Ectodermal cell (in vitro differentiated cells): ENCODE results near the gene PPP1R16B.

Experiments
- H3K27ac ChIP-seq: 2 replicates; pipeline ENCODE4 v1.7.0; 2013; ENCODE audit warnings: mild to moderate bottlenecking, low read depth, low read length; ENCODE audit not compliant: insufficient read depth, poor library complexity, severe bottlenecking
- H3K27me3 ChIP-seq: 2 replicates; pipeline ENCODE4 v1.7.0; 2013; ENCODE audit warnings: mild to moderate bottlenecking, low read length; ENCODE audit not compliant: insufficient read depth, control insufficient read depth, poor library complexity, severe bottlenecking
- H3K36me3 ChIP-seq: one replicate; pipeline ENCODE4 v1.7.0; 2013; ENCODE audit warnings: low read length; ENCODE audit not compliant: control insufficient read depth, insufficient read depth
- H3K4me1 ChIP-seq: one replicate; pipeline ENCODE4 v1.7.0; 2013; ENCODE audit warnings: low read length; ENCODE audit not compliant: control insufficient read depth, insufficient read depth
- H3K4me3 ChIP-seq: 2 replicates; pipeline ENCODE4 v1.7.0; 2013; ENCODE audit warnings: low read depth, low read length, control low read depth; ENCODE audit not compliant: insufficient read depth
- H3K9me3 ChIP-seq: 2 replicates; pipeline ENCODE4 v1.7.0; 2013; ENCODE audit warnings: mild to moderate bottlenecking, low read length, moderate library complexity; ENCODE audit not compliant: control insufficient read depth
- WGBS, 2 experiments: methylation state at CpG; one replicate each; pipeline ENCODE4 v1.1.7; 2013; ENCODE audit warnings: missing lambda C conversion rate in 2 of 2; 5-methylcytosine and 5-hydroxymethylcytosine counted together

PPP1R16B gene

DNA sequence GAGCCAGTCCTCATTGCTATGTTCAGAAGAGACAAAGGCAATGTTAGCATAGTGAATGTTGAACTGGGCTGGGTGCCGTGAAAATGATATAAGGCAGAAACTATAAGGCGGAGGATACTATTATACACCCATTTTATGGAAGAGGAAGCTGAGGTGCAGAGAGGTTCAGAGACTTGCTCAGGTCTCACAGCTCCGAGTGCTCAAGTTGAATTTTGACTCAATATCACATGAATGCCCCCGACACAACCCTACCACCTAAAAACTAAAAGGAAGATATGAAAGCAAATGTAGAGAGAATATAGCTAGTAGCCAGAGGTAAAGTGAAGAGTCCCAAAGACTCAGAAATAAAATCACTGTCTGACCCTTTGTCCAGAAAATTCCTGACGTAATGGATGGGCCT is 56.7 kb downstream of the PPP1R16B start:
- H3K9me3 ChIP-seq: no peaks in the 10 kb centered on the region
- 94 to 98% methylated on average over 4 of the region's 5 CpGs for WGBS, 2 experiments
- H3K4me3 ChIP-seq: no peak overlapping the region
- no peaks in the 10 kb centered on the region for H3K36me3 ChIP-seq
- no peak overlapping the region for H3K27ac ChIP-seq
- no peaks in the 10 kb centered on the region for H3K4me1 ChIP-seq
- no peaks in the 10 kb centered on the region for H3K27me3 ChIP-seq

DNA sequence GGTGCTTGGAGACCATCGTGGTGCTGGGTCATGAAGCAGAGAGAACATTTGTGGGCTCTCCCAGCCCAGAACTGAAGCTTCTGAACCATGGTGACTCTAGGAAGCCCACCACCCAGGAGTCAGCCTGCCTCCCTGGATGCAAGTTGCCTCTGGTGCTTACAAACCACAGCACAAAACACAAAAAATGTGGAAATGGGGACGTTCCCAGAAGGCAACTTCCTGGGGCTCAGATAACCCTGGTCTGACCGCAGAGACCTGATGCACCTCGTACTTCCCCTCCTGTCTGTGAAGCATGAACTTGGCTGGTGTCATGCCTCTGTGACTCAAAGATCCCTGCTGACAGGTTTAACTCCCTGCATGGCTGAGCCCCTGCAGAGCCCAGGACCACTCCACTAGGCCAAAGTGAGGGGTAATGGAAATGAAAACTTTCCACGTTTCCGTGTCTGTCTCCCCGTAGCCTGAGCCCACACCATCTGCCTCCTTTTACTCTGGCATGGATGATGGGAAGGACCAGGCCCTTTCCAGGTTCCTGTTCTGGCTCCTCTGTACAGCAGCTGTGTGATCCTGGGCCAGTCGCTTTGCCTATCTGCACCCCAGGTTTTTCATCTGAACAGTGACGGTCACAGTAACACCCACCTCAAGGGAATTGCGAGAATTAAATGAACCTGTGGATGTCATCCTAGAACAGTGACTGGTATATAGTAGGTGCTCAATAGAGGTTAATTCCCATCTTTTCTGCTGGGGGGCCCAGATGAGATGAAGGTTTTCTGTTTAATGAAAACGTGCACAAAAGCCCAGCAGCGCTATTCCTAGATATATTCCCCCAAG is 57.7 kb downstream of the PPP1R16B start:
- WGBS, 2 experiments: 79 to 85% methylated on average over 12 of the region's 12 CpGs
- Histone ChIP-seq H3K4me3 (no peak overlapping the region), H3K36me3 (no peaks in the 10 kb centered on the region), H3K27me3 (no peaks in the 10 kb centered on the region), H3K9me3 (no peaks in the 10 kb centered on the region), H3K4me1 (no peaks in the 10 kb centered on the region), H3K27ac (no peak overlapping the region)

DNA sequence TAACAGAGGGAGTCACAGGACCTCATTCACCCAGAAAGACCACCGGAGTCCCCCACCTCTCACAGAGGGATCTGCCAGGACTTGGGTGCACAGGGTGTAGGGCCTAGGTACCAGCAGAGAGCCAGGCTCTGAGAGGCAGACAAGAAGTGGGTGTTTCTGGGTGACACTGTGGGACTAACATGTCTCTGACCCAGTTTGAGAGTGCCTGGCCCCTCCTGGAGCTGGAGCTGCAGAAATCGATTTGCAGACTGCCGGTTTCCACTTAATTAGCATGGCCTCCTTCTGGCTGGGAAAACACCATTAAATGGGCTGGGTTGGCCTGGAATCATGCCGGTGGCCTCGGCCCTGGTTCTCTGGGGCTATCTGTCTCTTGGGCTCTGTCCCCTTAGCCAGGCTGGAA is 59.2 kb downstream of the PPP1R16B start:
- H3K9me3 ChIP-seq: no peaks in the 10 kb centered on the region
- 79 to 82% methylated on average over 5 of the region's 5 CpGs for WGBS, 2 experiments
- H3K27me3 ChIP-seq: no peaks in the 10 kb centered on the region
- no peaks in the 10 kb centered on the region for H3K4me1 ChIP-seq
- H3K27ac ChIP-seq: no peak overlapping the region
- no peaks in the 10 kb centered on the region for H3K36me3 ChIP-seq
- H3K4me3 ChIP-seq: no peak overlapping the region

DNA sequence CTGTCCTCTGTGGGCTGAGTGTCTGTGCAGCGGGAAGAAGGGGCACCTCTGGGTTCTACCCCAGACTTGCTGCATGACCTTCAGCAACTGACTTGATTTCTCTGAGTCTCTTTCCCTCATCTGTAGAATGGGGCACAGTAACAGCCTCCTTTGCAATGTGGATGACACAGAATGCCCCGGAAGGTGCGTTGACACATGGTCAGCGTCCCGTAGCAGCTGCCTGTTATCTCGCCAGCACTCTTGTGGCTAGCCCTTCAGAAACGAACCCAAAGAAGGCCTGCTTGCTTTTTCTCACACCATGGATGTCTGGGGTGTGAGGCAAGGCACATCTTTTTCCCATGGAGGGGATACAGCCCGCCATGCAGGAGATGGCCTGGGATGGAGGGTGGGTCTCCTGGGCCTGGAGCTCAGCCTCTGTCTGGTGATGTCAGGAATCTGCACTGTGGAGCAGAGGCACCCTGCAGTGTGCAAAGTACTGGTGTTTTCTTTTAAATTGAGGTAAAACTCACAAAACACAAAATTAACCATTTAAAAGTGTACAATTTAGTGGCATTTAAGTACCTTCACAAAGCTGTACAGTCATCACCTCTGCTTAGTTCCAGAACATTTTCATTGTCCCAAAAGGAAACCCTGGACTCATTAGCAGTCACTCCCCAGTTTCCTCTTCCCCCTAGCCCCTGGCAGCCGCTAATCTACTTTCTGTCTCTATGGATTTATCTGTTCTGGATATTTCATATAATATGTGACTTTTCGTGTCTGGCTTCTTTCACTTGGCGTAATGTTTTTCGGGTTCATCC is 61.0 kb downstream of the PPP1R16B start:
- H3K36me3 ChIP-seq: no peaks in the 10 kb centered on the region
- no peak overlapping the region for H3K27ac ChIP-seq
- no peak overlapping the region for H3K4me3 ChIP-seq
- no peaks in the 10 kb centered on the region for H3K9me3 ChIP-seq
- H3K27me3 ChIP-seq: no peaks in the 10 kb centered on the region
- WGBS, 2 experiments: 95% methylated on average over 12 of the region's 12 CpGs
- H3K4me1 ChIP-seq: no peaks in the 10 kb centered on the region

DNA sequence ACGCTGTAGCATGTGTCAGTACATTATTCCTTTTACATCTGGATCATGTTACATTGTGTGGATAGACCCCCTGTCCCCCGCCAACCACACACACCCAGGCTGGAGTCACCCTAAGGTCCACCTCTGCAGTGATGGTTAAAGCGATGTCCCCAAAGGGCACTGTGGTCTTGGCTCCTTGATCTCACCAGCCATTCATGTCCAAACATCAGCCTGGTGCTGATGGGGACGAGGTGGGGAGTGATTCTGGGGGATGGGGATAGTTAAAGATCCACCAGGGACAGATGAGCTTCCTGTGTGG is 61.5 kb downstream of the PPP1R16B start:
- Histone ChIP-seq H3K9me3 (no peaks in the 10 kb centered on the region), H3K27me3 (no peaks in the 10 kb centered on the region), H3K4me3 (no peak overlapping the region), H3K27ac (no peak overlapping the region), H3K4me1 (no peaks in the 10 kb centered on the region), H3K36me3 (no peaks in the 10 kb centered on the region)
- 92 to 95% methylated on average over 4 of the region's 4 CpGs for WGBS, 2 experiments

DNA sequence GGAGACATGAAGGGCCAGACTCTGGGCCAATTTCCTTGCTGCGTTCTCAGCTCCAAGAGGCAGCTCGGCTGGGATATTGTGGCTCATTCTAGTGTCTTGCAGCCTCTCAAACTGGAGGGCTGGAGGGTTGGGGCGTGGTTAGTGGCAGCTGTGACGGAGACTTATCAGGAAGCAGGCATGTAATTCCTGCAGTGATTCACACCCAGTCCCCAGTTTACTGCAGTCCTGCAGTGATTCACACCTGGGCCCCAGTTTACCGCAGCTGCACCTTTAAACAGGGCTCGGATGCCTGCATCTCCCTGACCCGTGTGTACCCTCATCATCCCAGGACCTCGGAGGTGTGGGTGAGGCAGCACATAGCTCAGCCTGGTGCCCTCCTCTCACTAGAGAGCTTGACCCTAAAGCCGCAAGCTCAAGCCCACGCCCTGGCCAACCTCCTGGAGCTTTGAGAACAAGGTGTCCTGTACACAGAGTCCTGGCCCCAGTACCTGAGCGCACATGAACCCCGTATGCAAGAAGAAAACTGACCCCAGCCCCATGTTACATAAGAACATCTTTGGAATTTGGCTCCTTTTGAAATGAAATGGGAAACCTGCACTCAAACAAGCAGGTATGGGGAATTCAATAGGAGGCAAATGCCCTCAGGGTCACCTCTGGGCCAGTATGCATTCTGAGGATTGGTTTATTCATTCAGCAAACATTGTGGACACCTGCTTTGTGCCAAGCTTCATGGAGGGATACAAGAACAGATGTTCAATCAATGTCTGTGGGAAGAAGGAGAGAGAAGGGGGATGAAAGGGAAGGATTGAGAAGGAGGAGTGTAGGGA is 65.4 kb downstream of the PPP1R16B start:
- Histone ChIP-seq H3K4me1 (no peaks in the 10 kb centered on the region), H3K36me3 (no peaks in the 10 kb centered on the region), H3K4me3 (no peak overlapping the region), H3K27ac (no peak overlapping the region), H3K9me3 (no peaks in the 10 kb centered on the region), H3K27me3 (no peaks in the 10 kb centered on the region)
- 78 to 88% methylated on average over 12 of the region's 12 CpGs for WGBS, 2 experiments

DNA sequence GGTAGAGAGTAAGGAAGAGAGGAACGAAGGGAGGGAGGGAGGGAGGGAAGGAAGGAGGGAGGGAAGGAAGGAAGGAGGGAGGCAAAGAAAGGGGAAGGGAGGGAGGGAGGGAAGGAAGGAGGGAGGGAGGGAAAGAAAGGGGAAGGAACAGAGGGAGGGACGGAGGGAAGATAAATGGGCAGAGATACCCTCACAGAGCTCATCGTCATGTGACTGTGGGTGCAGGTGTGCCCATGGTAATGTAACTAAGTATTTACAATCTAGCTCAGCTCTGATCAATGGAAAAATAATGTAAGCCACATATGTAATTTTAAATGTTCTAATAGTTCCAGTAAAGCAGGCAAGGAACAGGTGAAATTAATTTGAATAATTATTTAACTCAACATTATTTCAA is 66.1 kb downstream of the PPP1R16B start:
- Histone ChIP-seq H3K9me3 (no peaks in the 10 kb centered on the region), H3K4me1 (no peaks in the 10 kb centered on the region), H3K27me3 (no peaks in the 10 kb centered on the region), H3K36me3 (no peaks in the 10 kb centered on the region), H3K27ac (no peak overlapping the region), H3K4me3 (no peak overlapping the region)
- 77 to 80% methylated on average over 3 of the region's 3 CpGs for WGBS, 2 experiments

DNA sequence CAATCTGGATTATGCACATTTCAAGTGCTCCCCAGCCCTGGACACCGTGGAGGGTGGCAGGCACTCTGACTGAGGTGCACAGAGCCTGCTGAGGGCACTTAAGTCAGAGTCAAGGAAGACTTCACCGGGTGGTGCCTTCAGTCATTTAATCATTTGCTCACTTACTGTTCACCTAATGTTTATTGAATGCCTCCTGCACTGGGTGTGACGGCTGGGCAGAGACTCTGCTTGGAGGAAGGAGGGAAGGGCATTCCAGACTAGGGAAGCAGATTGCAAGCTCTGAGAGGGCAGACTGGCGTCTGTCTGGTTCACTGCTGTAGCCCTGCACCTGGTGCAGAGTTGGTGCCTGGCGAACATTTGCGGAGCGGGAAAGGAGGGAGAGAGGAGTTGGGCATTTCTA is 66.5 kb downstream of the PPP1R16B start:
- H3K27me3 ChIP-seq: no peaks in the 10 kb centered on the region
- H3K9me3 ChIP-seq: no peaks in the 10 kb centered on the region
- no peaks in the 10 kb centered on the region for H3K4me1 ChIP-seq
- H3K27ac ChIP-seq: no peak overlapping the region
- no peak overlapping the region for H3K4me3 ChIP-seq
- WGBS, 2 experiments: 87 to 89% methylated on average over 7 of the region's 7 CpGs
- H3K36me3 ChIP-seq: no peaks in the 10 kb centered on the region

DNA sequence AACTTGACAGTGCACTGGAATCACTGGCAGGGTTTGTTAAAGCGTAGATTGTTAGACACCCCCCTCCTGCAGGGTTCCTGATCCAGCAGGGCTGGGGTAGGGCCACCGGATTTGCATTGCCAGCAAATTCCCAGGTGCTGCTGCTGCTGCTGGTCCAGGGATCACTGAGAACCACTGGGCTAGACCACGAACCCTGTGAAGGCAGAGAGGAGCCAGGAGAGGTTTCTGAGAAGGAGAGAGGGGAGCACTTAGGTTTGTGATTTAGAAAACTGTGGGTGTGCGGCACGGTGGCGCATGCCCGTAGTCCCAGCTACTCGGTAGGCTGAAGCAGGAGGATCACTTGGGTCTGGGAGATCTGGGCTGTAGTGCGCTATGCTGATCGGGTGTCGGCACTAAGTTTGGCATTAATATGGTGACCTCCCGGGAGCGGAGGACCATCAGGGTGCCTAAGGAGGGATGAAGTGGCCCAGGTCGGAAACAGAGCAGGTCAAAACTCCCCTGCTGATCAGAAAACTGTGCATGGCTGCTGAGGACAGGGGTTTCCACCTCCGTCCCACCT is 67.1 kb downstream of the PPP1R16B start:
- no peaks in the 10 kb centered on the region for H3K4me1 ChIP-seq
- no peaks in the 10 kb centered on the region for H3K9me3 ChIP-seq
- WGBS, 2 experiments: 92 to 93% methylated on average over 15 of the region's 15 CpGs
- H3K4me3 ChIP-seq: no peak overlapping the region
- H3K27ac ChIP-seq: no peak overlapping the region
- H3K36me3 ChIP-seq: no peaks in the 10 kb centered on the region
- H3K27me3 ChIP-seq: no peaks in the 10 kb centered on the region
